GM18498 (cell line): Measurements from ENCODE around the gene MBP.

ENCODE experiments used
- ATAC-seq: cut with Tn5 transposase; IDR thresholded peaks from one replicate; pipeline ENCODE4 v1.9.1; 2021; ENCODE audit warnings: mild to moderate bottlenecking, moderate library complexity; ENCODE audit not compliant: unreplicated experiment

Gene MBP

GRCh38 chr18:77069931-77070330 is 62.7 kb downstream of the MBP start:
- no peak for ATAC-seq

- ATAC-seq = no peak
These were observed 63.1 kb downstream of the MBP start for GRCh38 chr18:77069482-77069881.

- no peak for ATAC-seq
These were observed 64.0 kb downstream of the MBP start for GRCh38 chr18:77068321-77069312.

GRCh38 chr18:77067291-77068061 is 65.1 kb downstream of the MBP start:
- ATAC-seq = peak; percentile 29

- no peak for ATAC-seq
These were observed 65.9 kb downstream of the MBP start for GRCh38 chr18:77066689-77067088.

GRCh38 chr18:77066101-77066500 is 66.5 kb downstream of the MBP start:
- no peak for ATAC-seq

- peak; percentile 32 for ATAC-seq
These were observed 67.2 kb downstream of the MBP start for GRCh38 chr18:77065221-77065981.

- peak; percentile 46 for ATAC-seq
These were observed 69.3 kb downstream of the MBP start for GRCh38 chr18:77063260-77063659.

GRCh38 chr18:77062518-77063003 is 70.0 kb downstream of the MBP start:
- ATAC-seq = peak; percentile 66

GRCh38 chr18:77061946-77062517 is 70.6 kb downstream of the MBP start:
- peak; percentile 48 for ATAC-seq

- no peak for ATAC-seq
These were observed 71.2 kb downstream of the MBP start for GRCh38 chr18:77061281-77061945.

- no peak for ATAC-seq
These were observed 72.4 kb downstream of the MBP start for GRCh38 chr18:77060151-77060550.

GRCh38 chr18:77059294-77059916 is 73.2 kb downstream of the MBP start:
- no peak for ATAC-seq

GRCh38 chr18:77058290-77058835 is 74.2 kb downstream of the MBP start:
- ATAC-seq = no peak

GRCh38 chr18:77057006-77057395 is 75.6 kb downstream of the MBP start:
- ATAC-seq = no peak

GRCh38 chr18:77056344-77057005 is 76.1 kb downstream of the MBP start:
- ATAC-seq = no peak

- no peak for ATAC-seq
These were observed 76.9 kb downstream of the MBP start for GRCh38 chr18:77055429-77056300.
